Neural progenitor cell (in vitro differentiated cells): ENCODE measurements around the gene SP7. TPM values are rescaled to one million over a fixed set of nuclear protein-coding genes. Genes with fewer than 3 reads are reported as not detected.

Source experiments
- DNase-seq: peaks from one replicate; pipeline ENCODE4 v3.0.0-alpha.2; 2016; ENCODE audit warnings: low spot score
- H2AFZ ChIP-seq: fragments of 200-600 bp; sonication (generic); replicated peaks from 2 replicates; pipeline ENCODE4 v1.6.1; 2016; ENCODE audit warnings: antibody characterized with exemption
- H3F3A ChIP-seq: fragments of 200-600 bp; sonication (generic); 2 replicates; pipeline ENCODE4 v1.6.1; 2016; ENCODE audit warnings: antibody characterized with exemption, low read depth
- H3K27ac ChIP-seq: fragments of 200-600 bp; sonication (generic); 2 replicates; pipeline ENCODE4 v1.5.1; 2016; ENCODE audit warnings: mild to moderate bottlenecking
- H3K27me3 ChIP-seq: fragments of 200-600 bp; sonication (generic); 2 replicates; pipeline ENCODE4 v1.6.1; 2016; ENCODE audit warnings: mild to moderate bottlenecking, moderate library complexity
- H3K36me3 ChIP-seq: fragments of 200-600 bp; sonication (generic); 2 replicates; pipeline ENCODE4 v1.5.1; 2016
- H3K4me1 ChIP-seq: fragments of 200-600 bp; sonication (generic); 2 replicates; pipeline ENCODE4 v1.6.1; 2016; ENCODE audit warnings: mixed run types
- H3K4me2 ChIP-seq: fragments of 200-600 bp; sonication (generic); 2 replicates; pipeline ENCODE4 v1.6.1; 2016
- H3K4me3 ChIP-seq: fragments of 200-600 bp; sonication (generic); 2 replicates; pipeline ENCODE4 v1.5.1; 2016
- H3K79me2 ChIP-seq: fragments of 200-600 bp; sonication (generic); 2 replicates; pipeline ENCODE4 v1.6.1; 2016; ENCODE audit warnings: low read depth
- H3K9ac ChIP-seq: fragments of 200-600 bp; sonication (generic); 2 replicates; pipeline ENCODE4 v1.6.1; 2016
- H3K9me3 ChIP-seq: fragments of 200-600 bp; sonication (generic); 2 replicates; pipeline ENCODE4 v1.5.1; 2016; ENCODE audit warnings: low read depth
- H4K20me1 ChIP-seq: fragments of 200-600 bp; sonication (generic); 2 replicates; pipeline ENCODE4 v1.6.1; 2016; ENCODE audit warnings: low read depth
- H3K27ac Mint-ChIP-seq: 3 replicates; pipeline ENCODE4 v1.8.0; 2021; ENCODE audit warnings: mixed read lengths
- H3K27me3 Mint-ChIP-seq: 2 replicates; pipeline ENCODE4 v1.8.0; 2022; ENCODE audit warnings: low read depth, mild to moderate bottlenecking, inconsistent platforms, moderate library complexity, mixed read lengths; ENCODE audit not compliant: insufficient read depth
- H3K36me3 Mint-ChIP-seq: 3 replicates; pipeline ENCODE4 v1.8.0; 2021; ENCODE audit warnings: mixed read lengths
- H3K4me1 Mint-ChIP-seq: 3 replicates; pipeline ENCODE4 v1.8.0; 2021; ENCODE audit warnings: mixed read lengths
- H3K4me3 Mint-ChIP-seq: 3 replicates; pipeline ENCODE4 v1.8.0; 2021; ENCODE audit warnings: mild to moderate bottlenecking, moderate library complexity, mixed read lengths
- H3K9me3 Mint-ChIP-seq: 3 replicates; pipeline ENCODE4 v1.8.0; 2020; ENCODE audit warnings: mixed read lengths
- EZH2 ChIP-seq: fragments of 200-600 bp; sonication (generic); IDR thresholded peaks from 2 replicates; pipeline ENCODE4 v1.6.1; 2017; ENCODE audit warnings: antibody characterized with exemption, mild to moderate bottlenecking, moderate library complexity
- EZH2phosphoT487 ChIP-seq: fragments of 200-600 bp; sonication (generic); IDR thresholded peaks from 2 replicates; pipeline ENCODE4 v1.6.1; 2017; ENCODE audit warnings: antibody characterized with exemption
- total RNA-seq: library from RNA; depleted of rRNA; stranded (reverse); fragments of >200 nt; gene quantifications from 2 replicates; pipeline ENCODE4 v1.2.3, GENCODE V29; 2015; ENCODE audit warnings: low replicate concordance
- TF ChIP-seq, protein P1 (sequence below): fragments of 200-600 bp; sonication (generic); IDR thresholded peaks from 2 replicates; pipeline ENCODE4 v1.5.1; 2017; ENCODE audit warnings: antibody characterized with exemption, mild to moderate bottlenecking

Gene SP7
- total RNA-seq, 1 donor from 2014 or later = 0.90 TPM

DNA sequence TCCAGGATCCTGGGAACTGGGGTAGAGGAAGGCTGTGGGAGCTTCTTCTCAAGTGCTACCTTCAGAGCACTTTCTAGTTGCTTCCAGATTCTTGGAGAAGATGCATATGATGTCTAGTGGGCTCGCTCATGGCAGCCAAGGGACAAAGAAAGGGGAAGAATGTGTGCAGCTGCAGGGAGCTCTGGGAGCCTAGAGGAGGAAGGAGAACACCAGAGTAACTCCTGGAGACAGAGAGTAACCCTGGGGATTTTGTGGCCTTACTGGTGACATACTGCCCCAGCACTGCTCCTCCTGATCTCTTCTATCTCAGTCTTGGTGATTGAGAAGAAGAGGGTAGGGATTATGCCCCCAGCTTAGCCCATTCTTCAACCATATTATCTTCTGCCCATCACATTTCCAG lies 10.3 kb upstream of the SP7 start:
- peaks cover 23% of the 10 kb centered on the region for H3F3A ChIP-seq
- no peak overlapping the region for H3K4me2 ChIP-seq
- Mint-ChIP-seq H3K36me3 (no peaks in the 10 kb centered on the region), H3K4me3 (no peak overlapping the region), H3K4me1 (peaks cover 25% of the 10 kb centered on the region), H3K9me3 (no peaks in the 10 kb centered on the region), H3K27ac (no peak overlapping the region), H3K27me3 (peaks cover 10% of the 10 kb centered on the region)
- H4K20me1 ChIP-seq = no peaks in the 10 kb centered on the region
- H3K9ac ChIP-seq = no peak overlapping the region
- DNase-seq = no peak
- H3K9me3 ChIP-seq = no peaks in the 10 kb centered on the region
- TF ChIP-seq, protein P1, sequence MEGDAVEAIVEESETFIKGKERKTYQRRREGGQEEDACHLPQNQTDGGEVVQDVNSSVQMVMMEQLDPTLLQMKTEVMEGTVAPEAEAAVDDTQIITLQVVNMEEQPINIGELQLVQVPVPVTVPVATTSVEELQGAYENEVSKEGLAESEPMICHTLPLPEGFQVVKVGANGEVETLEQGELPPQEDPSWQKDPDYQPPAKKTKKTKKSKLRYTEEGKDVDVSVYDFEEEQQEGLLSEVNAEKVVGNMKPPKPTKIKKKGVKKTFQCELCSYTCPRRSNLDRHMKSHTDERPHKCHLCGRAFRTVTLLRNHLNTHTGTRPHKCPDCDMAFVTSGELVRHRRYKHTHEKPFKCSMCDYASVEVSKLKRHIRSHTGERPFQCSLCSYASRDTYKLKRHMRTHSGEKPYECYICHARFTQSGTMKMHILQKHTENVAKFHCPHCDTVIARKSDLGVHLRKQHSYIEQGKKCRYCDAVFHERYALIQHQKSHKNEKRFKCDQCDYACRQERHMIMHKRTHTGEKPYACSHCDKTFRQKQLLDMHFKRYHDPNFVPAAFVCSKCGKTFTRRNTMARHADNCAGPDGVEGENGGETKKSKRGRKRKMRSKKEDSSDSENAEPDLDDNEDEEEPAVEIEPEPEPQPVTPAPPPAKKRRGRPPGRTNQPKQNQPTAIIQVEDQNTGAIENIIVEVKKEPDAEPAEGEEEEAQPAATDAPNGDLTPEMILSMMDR = no peak
- TF ChIP-seq EZH2phosphoT487 (no peak), EZH2 (no peak)
- H3K4me1 ChIP-seq = peaks cover 8% of the 10 kb centered on the region
- no peaks in the 10 kb centered on the region for H3K36me3 ChIP-seq
- peak overlapping the region; percentile 36 for H2AFZ ChIP-seq
- H3K4me3 ChIP-seq = no peak overlapping the region
- peaks cover 6% of the 10 kb centered on the region for H3K27me3 ChIP-seq
- H3K27ac ChIP-seq = no peak overlapping the region
- no peaks in the 10 kb centered on the region for H3K79me2 ChIP-seq

DNA sequence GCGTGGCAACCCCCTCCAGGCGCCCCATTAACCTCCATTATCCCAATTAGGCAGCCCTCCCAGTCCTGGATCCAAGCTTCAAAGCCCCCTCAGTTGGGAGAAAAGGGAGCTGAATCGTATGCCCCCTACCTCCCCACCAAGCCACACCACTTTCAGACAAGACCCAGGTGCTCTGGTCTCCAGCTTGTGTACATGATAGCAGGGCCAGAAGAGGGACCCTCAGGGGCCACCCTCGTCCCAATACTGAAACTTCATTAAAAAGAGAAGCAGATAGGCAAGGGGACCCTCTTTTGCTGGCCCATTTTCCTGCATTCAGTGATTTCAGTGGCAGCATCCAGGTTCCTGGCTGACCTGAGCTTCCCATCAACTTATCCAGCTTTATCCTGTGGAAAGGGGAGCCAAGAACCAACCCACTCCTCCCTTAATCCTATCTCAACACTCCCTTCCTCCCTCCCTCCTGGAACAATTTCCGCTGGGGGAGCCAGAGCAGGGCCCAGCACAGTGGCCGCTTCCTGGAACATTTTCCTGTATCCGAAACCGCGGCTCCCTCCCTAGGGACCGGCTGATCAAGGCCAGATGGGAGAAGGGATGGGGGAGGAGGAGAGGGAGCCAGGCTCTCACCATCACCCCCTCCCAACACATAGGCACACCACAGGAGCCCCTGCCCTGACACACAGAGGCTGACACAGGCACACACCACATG lies 9.5 kb upstream of the SP7 start:
- no peak for DNase-seq
- Histone ChIP-seq H2AFZ (peak overlapping the region; percentile 92), H3K9ac (no peak overlapping the region), H3K4me2 (peak overlapping the region; percentile 97), H3K27ac (no peak overlapping the region), H3K4me1 (peaks cover 8% of the 10 kb centered on the region), H3K79me2 (no peaks in the 10 kb centered on the region), H3K36me3 (no peaks in the 10 kb centered on the region), H3K27me3 (peaks cover 6% of the 10 kb centered on the region), H3K9me3 (no peaks in the 10 kb centered on the region), H4K20me1 (no peaks in the 10 kb centered on the region), H3K4me3 (peak overlapping the region; percentile 71), H3F3A (peaks cover 23% of the 10 kb centered on the region)
- Mint-ChIP-seq H3K4me1 (peaks cover 25% of the 10 kb centered on the region), H3K27me3 (peaks cover 14% of the 10 kb centered on the region), H3K9me3 (no peaks in the 10 kb centered on the region), H3K36me3 (no peaks in the 10 kb centered on the region), H3K27ac (no peak overlapping the region), H3K4me3 (peak overlapping the region; percentile 97)
- TF ChIP-seq, protein P1 = no peak
- TF ChIP-seq EZH2 (no peak), EZH2phosphoT487 (no peak)

DNA sequence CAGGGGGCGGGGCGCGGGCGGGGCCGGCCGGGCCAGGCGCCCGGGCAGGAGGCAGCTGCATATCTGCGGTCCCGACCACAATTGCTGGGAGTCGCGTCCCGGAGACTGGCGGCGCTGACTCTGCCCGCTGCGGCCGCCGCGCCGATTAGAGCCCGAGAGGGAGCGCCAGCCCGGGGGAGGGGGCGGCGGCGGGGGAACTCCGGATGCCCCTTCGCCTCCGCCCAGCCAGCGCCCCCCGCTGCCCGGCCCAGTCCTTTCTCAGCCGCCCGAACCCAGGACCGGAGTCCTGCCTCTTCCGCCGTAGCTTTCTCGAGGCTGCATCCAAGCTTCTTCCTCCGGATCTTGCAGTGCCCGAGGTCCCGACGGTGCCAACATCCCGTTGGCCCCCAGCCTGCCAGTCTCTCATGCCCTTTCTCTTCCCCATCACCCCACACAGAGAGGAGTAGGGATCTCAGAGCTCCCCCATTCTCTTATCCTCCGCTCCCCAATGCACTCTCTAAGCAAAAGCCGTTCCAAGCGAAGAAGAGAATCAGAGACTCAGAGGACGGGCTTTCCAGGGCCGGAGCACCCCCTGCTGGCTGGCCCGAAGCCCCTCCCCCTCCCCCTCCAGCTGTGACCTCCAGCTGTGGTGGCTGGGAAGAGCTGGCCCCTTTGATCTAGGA lies 8.8 kb upstream of the SP7 start:
- Mint-ChIP-seq H3K27me3 (peaks cover 18% of the 10 kb centered on the region), H3K27ac (peak overlapping the region; percentile 95), H3K36me3 (no peaks in the 10 kb centered on the region), H3K9me3 (no peaks in the 10 kb centered on the region), H3K4me1 (peaks cover 25% of the 10 kb centered on the region), H3K4me3 (peak overlapping the region; percentile 97)
- H3K9ac ChIP-seq = no peak overlapping the region
- no peak for TF ChIP-seq EZH2phosphoT487
- TF ChIP-seq, protein P1 = peak; percentile 42
- no peak for TF ChIP-seq EZH2
- H3K79me2 ChIP-seq = no peaks in the 10 kb centered on the region
- H3K27ac ChIP-seq = no peak overlapping the region
- peak; percentile 86 for DNase-seq
- peaks cover 23% of the 10 kb centered on the region for H3F3A ChIP-seq
- no peaks in the 10 kb centered on the region for H3K36me3 ChIP-seq
- H4K20me1 ChIP-seq = no peaks in the 10 kb centered on the region
- peaks cover 6% of the 10 kb centered on the region for H3K27me3 ChIP-seq
- peak overlapping the region; percentile 97 for H3K4me2 ChIP-seq
- H2AFZ ChIP-seq = peak overlapping the region; percentile 92
- peak overlapping the region; percentile 71 for H3K4me3 ChIP-seq
- peaks cover 8% of the 10 kb centered on the region for H3K4me1 ChIP-seq
- no peaks in the 10 kb centered on the region for H3K9me3 ChIP-seq
